OCI-LY3 (cell line): ENCODE results near the gene LTBR.

Experiments used
- H2AFZ ChIP-seq: fragments of 200-600, 300-600 bp; shearing (Covaris generic); 2 replicates; pipeline ENCODE4 v1.6.0; 2014; ENCODE audit warnings: antibody characterized with exemption, low read depth, low read length
- H3K27ac ChIP-seq: fragments of 200-600, 300-600 bp; sonication (generic); 2 replicates; pipeline ENCODE4 v1.5.1; 2014; ENCODE audit warnings: mild to moderate bottlenecking, low read length, moderate library complexity, mixed read lengths
- H3K27me3 ChIP-seq: fragments of 200-600, 300-600 bp; sonication (generic); 2 replicates; pipeline ENCODE4 v1.6.1; 2014; ENCODE audit warnings: low read depth, low read length, mixed read lengths
- H3K36me3 ChIP-seq: fragments of 200-600, 300-600 bp; sonication (generic); replicated peaks from 2 replicates; pipeline ENCODE3; 2014; ENCODE audit warnings: low read depth, low read length, mixed read lengths
- H3K4me1 ChIP-seq: fragments of 300-600, 200-600 bp; sonication (generic); 2 replicates; pipeline ENCODE4 v1.6.1; 2014; ENCODE audit warnings: low read length, mixed read lengths
- H3K4me2 ChIP-seq: fragments of 200-600, 300-600 bp; sonication (generic); 2 replicates; pipeline ENCODE4 v1.6.1; 2014; ENCODE audit warnings: low read length, mixed read lengths
- H3K4me3 ChIP-seq: fragments of 300-600, 200-600 bp; sonication (generic); 2 replicates; pipeline ENCODE4 v1.5.1; 2014; ENCODE audit warnings: antibody characterized with exemption, mild to moderate bottlenecking, low read length, moderate library complexity
- H3K79me2 ChIP-seq: fragments of 300-600, 200-600 bp; shearing (Covaris generic); 2 replicates; pipeline ENCODE4 v1.6.1; 2014; ENCODE audit warnings: mild to moderate bottlenecking, low read length, mixed read lengths
- H3K9ac ChIP-seq: fragments of 300-600, 200-600 bp; shearing (Covaris generic); 2 replicates; pipeline ENCODE4 v1.6.0; 2014; ENCODE audit warnings: mild to moderate bottlenecking, low read length, moderate library complexity
- H3K9me3 ChIP-seq: fragments of 200-600, 300-600 bp; shearing (Covaris generic); 2 replicates; pipeline ENCODE4 v1.6.1; 2014; ENCODE audit warnings: low read length, mixed read lengths; ENCODE audit not compliant: insufficient read depth
- H4K20me1 ChIP-seq: fragments of 200-600, 300-600 bp; sonication (generic); 2 replicates; pipeline ENCODE4 v1.6.1; 2016; ENCODE audit warnings: low read length, mixed read lengths; ENCODE audit not compliant: insufficient read depth
- EZH2phosphoT487 ChIP-seq: fragments of 200-600 bp; shearing (Covaris generic); IDR thresholded peaks from 2 replicates; pipeline ENCODE4 v1.6.1; 2018; ENCODE audit warnings: antibody characterized with exemption, mixed run types, low read depth
- TF ChIP-seq, protein P1 (sequence below): fragments of 200-600, 300-600 bp; sonication (generic); IDR thresholded peaks from 2 replicates; pipeline ENCODE4 v1.5.1; 2014; ENCODE audit warnings: antibody characterized with exemption, low read length, low read depth

LTBR gene

DNA sequence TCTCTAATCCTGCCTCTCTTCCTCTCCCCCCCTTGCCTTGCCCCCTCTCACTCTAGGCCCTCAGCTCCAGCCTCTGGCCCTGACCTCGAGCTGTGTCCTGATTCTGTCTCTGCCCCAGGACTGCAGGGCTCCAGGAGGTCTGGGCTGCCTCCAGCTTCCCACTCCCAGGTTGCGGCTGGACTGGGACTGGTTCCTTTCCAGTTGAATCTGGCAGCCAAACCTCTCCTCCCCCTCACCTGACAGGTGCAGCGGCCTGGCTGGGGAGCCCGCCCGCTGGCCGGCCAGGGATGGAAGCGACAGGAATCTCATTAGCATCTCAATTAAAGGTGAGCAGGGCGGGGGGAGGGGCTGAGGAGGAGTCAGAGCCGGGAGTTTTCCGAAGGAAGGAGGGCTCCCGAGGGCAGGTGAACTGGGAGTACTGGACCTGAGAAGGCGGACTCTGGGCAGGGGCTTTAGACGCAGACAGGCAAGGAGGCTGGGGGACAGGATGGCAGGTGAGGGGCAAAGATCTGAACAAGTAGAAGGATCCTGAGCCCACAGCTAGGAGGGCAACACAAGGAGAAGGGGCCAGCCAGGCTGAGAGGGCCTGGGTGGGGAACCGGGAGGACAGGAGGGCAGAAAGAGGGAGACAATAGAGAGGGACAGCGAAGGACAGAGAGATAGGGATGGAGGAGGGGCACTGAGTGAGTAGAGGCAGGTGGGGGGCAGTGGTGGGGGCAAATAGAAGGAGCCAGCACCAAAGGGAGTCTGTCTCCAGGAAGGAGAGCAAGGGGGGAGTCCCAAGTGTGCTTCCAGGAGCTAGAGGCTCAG lies 8.5 kb upstream of the LTBR start, which contains the start of gene SCNN1A:
TSS of gene SCNN1A (minus strand) at position 295 of the 810 bp plus-strand sequence. CDS start 780 bp downstream, outside the sequence.
- no peak within 1 kb of the TSS for H3K4me3 ChIP-seq
- no peaks in the 10 kb centered on the region for H3K79me2 ChIP-seq
- H3K36me3 ChIP-seq, result no peaks in the 10 kb centered on the region
- TF ChIP-seq EZH2phosphoT487, result no peak
- TF ChIP-seq, protein P1, sequence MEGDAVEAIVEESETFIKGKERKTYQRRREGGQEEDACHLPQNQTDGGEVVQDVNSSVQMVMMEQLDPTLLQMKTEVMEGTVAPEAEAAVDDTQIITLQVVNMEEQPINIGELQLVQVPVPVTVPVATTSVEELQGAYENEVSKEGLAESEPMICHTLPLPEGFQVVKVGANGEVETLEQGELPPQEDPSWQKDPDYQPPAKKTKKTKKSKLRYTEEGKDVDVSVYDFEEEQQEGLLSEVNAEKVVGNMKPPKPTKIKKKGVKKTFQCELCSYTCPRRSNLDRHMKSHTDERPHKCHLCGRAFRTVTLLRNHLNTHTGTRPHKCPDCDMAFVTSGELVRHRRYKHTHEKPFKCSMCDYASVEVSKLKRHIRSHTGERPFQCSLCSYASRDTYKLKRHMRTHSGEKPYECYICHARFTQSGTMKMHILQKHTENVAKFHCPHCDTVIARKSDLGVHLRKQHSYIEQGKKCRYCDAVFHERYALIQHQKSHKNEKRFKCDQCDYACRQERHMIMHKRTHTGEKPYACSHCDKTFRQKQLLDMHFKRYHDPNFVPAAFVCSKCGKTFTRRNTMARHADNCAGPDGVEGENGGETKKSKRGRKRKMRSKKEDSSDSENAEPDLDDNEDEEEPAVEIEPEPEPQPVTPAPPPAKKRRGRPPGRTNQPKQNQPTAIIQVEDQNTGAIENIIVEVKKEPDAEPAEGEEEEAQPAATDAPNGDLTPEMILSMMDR, result no peak
- no peak within 1 kb of the TSS for H2AFZ ChIP-seq
- H3K9ac ChIP-seq, result no peak within 1 kb of the TSS
- H3K27ac ChIP-seq, result no peak within 1 kb of the TSS
- no peaks in the 10 kb centered on the region for H3K9me3 ChIP-seq
- H3K27me3 ChIP-seq, result peaks cover 42% of the 10 kb centered on the region
- no peak within 1 kb of the TSS for H3K4me2 ChIP-seq
- peaks cover 5% of the 10 kb centered on the region; the same call in 1 of the 2 replicates for H3K4me1 ChIP-seq
- H4K20me1 ChIP-seq, result no peaks in the 10 kb centered on the region

DNA sequence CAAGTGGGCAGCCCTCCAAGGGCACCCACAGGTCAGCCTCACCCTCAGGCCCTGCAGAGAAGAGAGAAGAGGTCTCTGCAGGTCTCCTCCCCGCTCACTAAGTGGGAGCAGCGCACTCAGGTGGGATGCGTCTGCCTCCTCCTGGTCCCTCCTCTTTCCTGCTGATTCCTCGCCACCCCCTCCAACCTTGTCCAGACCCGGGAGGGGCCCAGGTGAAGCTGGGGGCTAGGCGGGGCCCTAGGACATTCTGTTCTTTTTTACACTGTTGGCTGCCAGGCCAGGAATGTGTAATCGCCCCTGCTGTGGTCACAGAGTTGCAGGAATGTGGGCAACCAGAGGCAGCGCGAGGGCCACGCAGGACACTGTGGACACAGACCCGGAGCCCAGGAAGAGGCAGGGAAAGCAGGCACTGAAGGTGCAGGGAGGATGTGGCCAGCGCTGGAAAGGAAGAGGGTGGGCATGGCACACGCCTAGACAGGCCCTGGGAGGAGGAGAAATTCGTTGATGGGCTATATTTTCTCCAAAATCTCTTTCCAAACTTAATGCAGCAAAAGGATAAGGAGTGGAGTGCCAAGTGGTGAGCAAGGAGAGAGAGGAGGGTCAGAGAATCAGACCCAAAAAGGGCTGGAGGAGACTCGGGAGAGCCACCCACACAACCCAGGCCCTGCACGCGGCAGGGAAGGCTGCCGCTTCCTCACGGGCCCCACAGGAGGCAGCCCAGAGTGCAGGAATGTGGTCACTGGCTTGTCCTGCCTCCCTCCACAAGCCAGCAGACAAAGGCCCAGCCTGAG lies 7.7 kb upstream of the LTBR start:
- Histone ChIP-seq H3K27me3 (peaks cover 45% of the 10 kb centered on the region), H2AFZ (no peak overlapping the region), H3K4me1 (peaks cover 5% of the 10 kb centered on the region; the same call in 1 of the 2 replicates), H3K9ac (no peak overlapping the region), H3K36me3 (no peaks in the 10 kb centered on the region), H3K9me3 (no peaks in the 10 kb centered on the region), H3K4me3 (no peak overlapping the region), H3K79me2 (no peaks in the 10 kb centered on the region), H4K20me1 (no peaks in the 10 kb centered on the region), H3K4me2 (no peak overlapping the region), H3K27ac (no peak overlapping the region)
- TF ChIP-seq, protein P1, result no peak
- TF ChIP-seq EZH2phosphoT487, result no peak

DNA sequence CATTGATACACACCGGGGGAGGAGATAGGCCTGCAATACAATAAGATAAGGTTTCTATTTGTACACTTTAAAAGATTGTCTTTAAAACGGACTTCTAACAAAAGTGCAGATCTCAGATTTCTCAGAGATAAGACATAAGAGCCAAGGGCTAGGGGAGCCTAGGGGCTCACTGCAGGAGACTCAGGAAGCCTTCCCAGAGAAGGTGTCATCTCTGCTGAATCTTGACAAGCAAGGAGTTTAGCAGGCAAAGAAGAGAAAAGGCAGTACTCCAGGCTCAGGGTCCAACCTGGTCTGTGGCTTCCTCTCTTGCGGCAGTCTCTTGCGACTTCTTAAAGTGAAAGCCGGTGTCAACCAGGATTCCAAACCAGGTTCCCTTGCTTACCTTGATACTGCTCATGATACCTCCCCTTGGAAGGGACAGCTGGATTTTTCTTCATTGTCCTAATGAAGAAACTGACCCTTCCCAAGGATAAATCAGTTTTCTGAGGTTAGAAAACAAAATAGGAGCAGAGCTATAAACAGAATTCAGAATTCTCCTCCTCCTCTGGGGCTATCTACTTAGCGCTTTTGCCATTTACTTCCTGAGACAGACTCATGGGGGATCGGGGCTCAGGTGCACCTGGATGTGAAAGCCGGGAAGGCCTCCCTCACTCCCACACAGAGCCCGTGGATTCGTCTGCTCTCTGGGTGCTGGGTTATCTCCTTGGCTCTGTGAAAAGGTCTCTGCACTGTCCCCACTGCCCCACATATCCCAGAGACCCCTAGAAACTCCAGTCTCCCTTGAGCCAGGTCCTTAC lies 6.9 kb upstream of the LTBR start:
- no peak overlapping the region for H3K4me3 ChIP-seq
- no peak overlapping the region for H3K27ac ChIP-seq
- no peak for TF ChIP-seq EZH2phosphoT487
- TF ChIP-seq, protein P1, result no peak
- H3K9me3 ChIP-seq, result no peaks in the 10 kb centered on the region
- H3K4me1 ChIP-seq, result peaks cover 5% of the 10 kb centered on the region; the same call in 1 of the 2 replicates
- no peak overlapping the region for H3K9ac ChIP-seq
- no peaks in the 10 kb centered on the region for H3K79me2 ChIP-seq
- H3K27me3 ChIP-seq, result peaks cover 48% of the 10 kb centered on the region
- H3K4me2 ChIP-seq, result no peak overlapping the region
- no peaks in the 10 kb centered on the region for H4K20me1 ChIP-seq
- H2AFZ ChIP-seq, result no peak overlapping the region
- no peaks in the 10 kb centered on the region for H3K36me3 ChIP-seq
